Right atrium auricular region (tissue), 2 donors: ENCODE measurements around the gene CNTFR. TPM values are rescaled to one million over a fixed set of nuclear protein-coding genes. Genes with fewer than 3 reads are reported as not detected.

Experiments
- DNase-seq: peaks from one replicate; pipeline ENCODE4 v3.0.0-alpha.2; 2019; ENCODE audit warnings: low spot score
- H3K27ac ChIP-seq, 2 donors: fragments of 200-600 bp; sonication (generic); 1 replicate in 1 of 2; 2 replicates in 1 of 2; pipeline ENCODE4 v1.5.1; 2016 to 2019
- H3K27me3 ChIP-seq, 2 donors: fragments of 200-600 bp; sonication (generic); one replicate each; pipeline versions ENCODE4 v1.5.1 to v1.6.0; 2017 to 2019
- H3K36me3 ChIP-seq: fragments of 200-600 bp; sonication (generic); one replicate; pipeline ENCODE4 v1.5.1; 2016
- H3K4me1 ChIP-seq, 2 donors: fragments of 200-600 bp; sonication (generic); one replicate each; pipeline versions ENCODE4 v1.5.1 to v1.6.0; 2017 to 2019
- H3K4me3 ChIP-seq, 2 donors: fragments of 200-600 bp; sonication (generic); 1 replicate in 1 of 2; 2 replicates in 1 of 2; pipeline ENCODE4 v1.5.1; 2017 to 2019; ENCODE audit warnings: mild to moderate bottlenecking in 1 of 2, moderate library complexity in 1 of 2
- H3K9me3 ChIP-seq, 2 donors: fragments of 200-600 bp; sonication (generic); one replicate each; pipeline ENCODE4 v1.5.1; 2019
- total RNA-seq, 2 donors: library from RNA; depleted of rRNA; stranded (reverse); fragments of >200 nt; gene quantifications; one replicate each; pipeline ENCODE4 v1.1.0, GENCODE V29; 2016
- TF ChIP-seq, protein P1 (sequence below), 2 donors: fragments of 200-600 bp; sonication (generic); IDR thresholded peaks; one replicate each; pipeline ENCODE4 v1.5.1; 2019; ENCODE audit warnings: antibody characterized with exemption in 2 of 2

The CNTFR gene
- total RNA-seq, 2 donors from 2014 or later, result 6.6 to 23.3 TPM

DNA sequence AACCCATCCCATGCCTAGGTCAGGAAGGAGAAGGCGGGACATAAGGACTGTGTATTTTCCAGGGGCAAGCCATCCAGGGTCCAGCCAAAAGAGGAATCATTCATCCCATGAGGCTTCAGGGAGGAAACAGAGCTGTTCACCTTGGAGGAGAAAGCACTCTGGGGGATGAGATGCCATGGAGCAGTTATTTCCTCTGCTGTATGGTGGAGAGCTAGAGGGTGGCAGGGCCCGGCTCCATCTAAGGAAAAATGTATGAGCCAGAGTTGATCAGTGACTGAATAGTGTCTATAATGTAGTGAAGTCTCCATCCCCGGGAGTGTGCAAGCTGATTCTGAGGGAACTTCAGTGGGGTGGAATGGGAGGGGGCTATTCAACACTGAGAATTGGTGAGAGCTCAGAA, 74.7 kb downstream of the CNTFR start:
- TF ChIP-seq, protein P1, sequence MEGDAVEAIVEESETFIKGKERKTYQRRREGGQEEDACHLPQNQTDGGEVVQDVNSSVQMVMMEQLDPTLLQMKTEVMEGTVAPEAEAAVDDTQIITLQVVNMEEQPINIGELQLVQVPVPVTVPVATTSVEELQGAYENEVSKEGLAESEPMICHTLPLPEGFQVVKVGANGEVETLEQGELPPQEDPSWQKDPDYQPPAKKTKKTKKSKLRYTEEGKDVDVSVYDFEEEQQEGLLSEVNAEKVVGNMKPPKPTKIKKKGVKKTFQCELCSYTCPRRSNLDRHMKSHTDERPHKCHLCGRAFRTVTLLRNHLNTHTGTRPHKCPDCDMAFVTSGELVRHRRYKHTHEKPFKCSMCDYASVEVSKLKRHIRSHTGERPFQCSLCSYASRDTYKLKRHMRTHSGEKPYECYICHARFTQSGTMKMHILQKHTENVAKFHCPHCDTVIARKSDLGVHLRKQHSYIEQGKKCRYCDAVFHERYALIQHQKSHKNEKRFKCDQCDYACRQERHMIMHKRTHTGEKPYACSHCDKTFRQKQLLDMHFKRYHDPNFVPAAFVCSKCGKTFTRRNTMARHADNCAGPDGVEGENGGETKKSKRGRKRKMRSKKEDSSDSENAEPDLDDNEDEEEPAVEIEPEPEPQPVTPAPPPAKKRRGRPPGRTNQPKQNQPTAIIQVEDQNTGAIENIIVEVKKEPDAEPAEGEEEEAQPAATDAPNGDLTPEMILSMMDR (IDR thresholded peaks at IDR 0.05), result no peak
- H3K27ac ChIP-seq, result no peak overlapping the region
- H3K4me3 ChIP-seq, result no peak overlapping the region
- no peaks in the 10 kb centered on the region for H3K4me1 ChIP-seq
- DNase-seq, result no peak
- H3K9me3 ChIP-seq, result no peaks in the 10 kb centered on the region
- no peaks in the 10 kb centered on the region for H3K27me3 ChIP-seq
- no peaks in the 10 kb centered on the region for H3K36me3 ChIP-seq

GRCh38 chr9:34514401-34514800, 75.1 kb downstream of the CNTFR start:
- Histone ChIP-seq H3K27me3 (no peaks in the 10 kb centered on the region), H3K36me3 (no peaks in the 10 kb centered on the region), H3K4me1 (no peaks in the 10 kb centered on the region), H3K4me3 (no peak overlapping the region), H3K27ac (no peak overlapping the region), H3K9me3 (no peaks in the 10 kb centered on the region)
- TF ChIP-seq, protein P1 (IDR thresholded peaks at IDR 0.05), result no peak
- no peak for DNase-seq

DNA sequence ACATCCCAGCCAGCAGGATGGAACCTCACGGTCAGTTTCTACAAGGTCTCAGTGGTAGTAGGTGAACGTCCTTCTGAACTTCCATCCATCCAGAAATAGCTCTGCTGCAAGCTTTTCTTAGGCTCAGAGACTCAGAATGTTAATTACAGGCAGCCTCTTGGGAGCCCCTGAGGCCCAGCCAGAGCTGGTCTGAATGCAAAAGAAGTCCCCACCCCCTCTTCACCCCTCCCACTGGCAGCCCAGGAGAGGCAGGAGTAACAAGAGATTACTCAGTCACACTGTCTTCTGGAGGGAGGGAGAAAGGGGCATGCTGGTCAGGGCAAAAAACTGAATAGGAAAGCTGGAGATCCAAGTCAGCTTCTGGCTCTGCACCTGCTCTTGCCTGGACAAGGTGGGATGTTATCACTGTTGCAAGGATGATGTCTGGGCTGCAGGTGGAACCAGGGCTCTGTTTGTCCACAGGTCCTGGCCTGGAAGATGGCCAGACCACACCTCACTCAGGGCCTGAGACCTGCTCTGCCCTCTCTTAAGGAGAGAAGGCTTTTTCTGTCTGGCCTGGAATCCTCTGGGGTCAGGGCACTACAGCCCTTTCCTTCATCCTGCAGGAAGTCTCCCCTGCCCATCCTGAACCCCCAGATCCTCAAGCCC, 75.8 kb downstream of the CNTFR start:
- DNase-seq, result no peak

DNA sequence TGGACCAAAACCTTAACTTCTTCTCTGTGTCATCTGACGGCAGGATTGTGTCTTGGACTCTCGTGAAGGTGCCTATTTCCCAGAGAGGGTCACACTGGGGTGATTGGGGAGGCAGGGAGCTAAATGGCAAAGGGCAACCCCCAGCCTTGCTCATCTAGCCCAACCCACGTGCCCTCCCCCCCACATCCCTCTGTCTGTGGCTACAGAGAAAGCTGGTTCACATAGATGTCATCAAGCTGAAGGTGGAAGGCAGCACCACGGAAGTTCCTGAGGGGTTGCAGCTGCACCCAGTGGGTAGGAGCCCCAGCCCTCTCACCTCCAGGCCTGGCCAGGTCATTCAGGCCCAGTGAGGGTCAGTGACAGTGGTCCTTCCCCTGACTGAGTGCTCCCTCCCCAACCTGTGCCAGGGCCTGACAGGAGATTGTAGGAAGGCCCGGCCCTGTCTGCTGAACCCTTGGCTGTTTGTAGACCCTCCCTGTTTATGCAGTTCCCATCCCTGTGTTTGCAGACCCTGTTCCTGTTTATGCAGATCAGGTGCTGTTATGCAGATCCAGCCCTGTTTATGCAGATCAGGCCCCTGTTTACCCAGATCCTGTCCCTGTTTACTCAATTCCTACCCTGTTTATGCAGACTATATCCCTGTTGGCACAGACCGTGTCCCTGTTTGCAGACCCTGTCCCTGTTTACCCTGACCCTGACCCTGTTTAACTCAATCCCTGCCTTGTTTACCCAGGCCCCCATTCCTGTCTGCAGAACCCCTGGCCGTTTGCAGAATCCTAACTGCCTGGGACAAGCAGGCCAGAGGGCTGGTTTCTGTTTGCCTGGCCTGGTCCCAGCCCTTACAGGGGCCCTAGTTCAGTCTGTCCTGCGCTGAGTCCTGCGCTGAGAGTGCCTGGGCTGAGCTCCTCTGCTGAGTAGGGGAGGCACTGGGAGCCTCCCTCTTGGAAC, 77.1 kb downstream of the CNTFR start:
- Histone ChIP-seq H3K4me1 (no peaks in the 10 kb centered on the region), H3K27me3 (no peaks in the 10 kb centered on the region), H3K36me3 (no peaks in the 10 kb centered on the region), H3K4me3 (no peak overlapping the region), H3K9me3 (no peaks in the 10 kb centered on the region), H3K27ac (no peak overlapping the region)
- TF ChIP-seq, protein P1 (IDR thresholded peaks at IDR 0.05), result no peak
- DNase-seq, result no peak

More for the DNA sequence above, 75.8 kb downstream of the CNTFR start:
- no peaks in the 10 kb centered on the region for H3K36me3 ChIP-seq
- no peaks in the 10 kb centered on the region for H3K9me3 ChIP-seq
- TF ChIP-seq, protein P1 (IDR thresholded peaks at IDR 0.05), result no peak
- H3K27ac ChIP-seq, result no peak overlapping the region
- H3K27me3 ChIP-seq, result no peaks in the 10 kb centered on the region
- no peaks in the 10 kb centered on the region for H3K4me1 ChIP-seq
- no peak overlapping the region for H3K4me3 ChIP-seq

GRCh38 chr9:34510497-34511468, 78.7 kb downstream of the CNTFR start:
- TF ChIP-seq, protein P1 (IDR thresholded peaks at IDR 0.05), result no peak
- H3K27ac ChIP-seq, result no peak overlapping the region
- DNase-seq, result no peak
- H3K36me3 ChIP-seq, result no peaks in the 10 kb centered on the region
- no peak overlapping the region for H3K4me3 ChIP-seq
- H3K4me1 ChIP-seq, result no peaks in the 10 kb centered on the region
- H3K27me3 ChIP-seq, result no peaks in the 10 kb centered on the region
- H3K9me3 ChIP-seq, result no peaks in the 10 kb centered on the region
